ENCODE measurements around the gene SYNGR3. TPM values are rescaled to one million over a fixed set of nuclear protein-coding genes. Genes with fewer than 3 reads are reported as not detected.
"Not testable (repeated sequence)": the region's sequence is repeated elsewhere in the genome, so short reads cannot be mapped to it uniquely, and the experiment has no call there.

SYNGR3 gene
- total RNA-seq, 1 experiment from 2014 or later = 0.29 TPM

GRCh38 chr16:2008009-2008526 is 18.3 kb downstream of the SYNGR3 start:
- peak; percentile 80 for DNase-seq (ENCODE audit: low read depth)

GRCh38 chr16:2008631-2009163 is 18.9 kb downstream of the SYNGR3 start:
- DNase-seq (ENCODE audit: low read depth) = no peak

GRCh38 chr16:2009164-2009711 is 19.5 kb downstream of the SYNGR3 start:
- DNase-seq (ENCODE audit: low read depth) = no peak

- peak; percentile 90 for DNase-seq (ENCODE audit: low read depth)
Measured at GRCh38 chr16:2009791-2010510, 20.2 kb downstream of the SYNGR3 start, which contains the start of gene ZNF598. Gene ZNF598 (minus strand): TSS chr16:2009821.

- not testable (repeated sequence) for DNase-seq (ENCODE audit: low read depth)
Measured at GRCh38 chr16:2011726-2012125, 22.0 kb downstream of the SYNGR3 start.

DNA sequence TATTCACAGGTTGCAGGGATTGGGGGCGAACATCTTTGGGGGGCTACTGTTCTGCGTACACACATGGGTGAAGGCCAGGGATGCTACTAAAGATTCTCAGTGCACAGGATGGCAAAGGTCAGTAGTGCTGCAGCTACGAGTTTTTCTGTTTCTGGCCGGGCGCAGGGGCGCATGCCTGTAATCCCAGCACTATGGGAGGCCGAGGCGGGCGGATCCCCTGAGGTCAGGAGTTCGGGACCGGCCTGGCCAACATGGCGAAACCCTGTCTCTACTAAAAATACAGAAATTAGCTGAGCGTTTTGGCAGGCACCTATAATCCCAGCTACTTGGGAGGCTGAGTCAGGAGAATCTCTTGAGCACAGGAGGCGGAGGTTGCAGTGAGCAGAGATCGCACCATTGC is 23.8 kb downstream of the SYNGR3 start:
- no peak for DNase-seq (ENCODE audit: low read depth)

DNA sequence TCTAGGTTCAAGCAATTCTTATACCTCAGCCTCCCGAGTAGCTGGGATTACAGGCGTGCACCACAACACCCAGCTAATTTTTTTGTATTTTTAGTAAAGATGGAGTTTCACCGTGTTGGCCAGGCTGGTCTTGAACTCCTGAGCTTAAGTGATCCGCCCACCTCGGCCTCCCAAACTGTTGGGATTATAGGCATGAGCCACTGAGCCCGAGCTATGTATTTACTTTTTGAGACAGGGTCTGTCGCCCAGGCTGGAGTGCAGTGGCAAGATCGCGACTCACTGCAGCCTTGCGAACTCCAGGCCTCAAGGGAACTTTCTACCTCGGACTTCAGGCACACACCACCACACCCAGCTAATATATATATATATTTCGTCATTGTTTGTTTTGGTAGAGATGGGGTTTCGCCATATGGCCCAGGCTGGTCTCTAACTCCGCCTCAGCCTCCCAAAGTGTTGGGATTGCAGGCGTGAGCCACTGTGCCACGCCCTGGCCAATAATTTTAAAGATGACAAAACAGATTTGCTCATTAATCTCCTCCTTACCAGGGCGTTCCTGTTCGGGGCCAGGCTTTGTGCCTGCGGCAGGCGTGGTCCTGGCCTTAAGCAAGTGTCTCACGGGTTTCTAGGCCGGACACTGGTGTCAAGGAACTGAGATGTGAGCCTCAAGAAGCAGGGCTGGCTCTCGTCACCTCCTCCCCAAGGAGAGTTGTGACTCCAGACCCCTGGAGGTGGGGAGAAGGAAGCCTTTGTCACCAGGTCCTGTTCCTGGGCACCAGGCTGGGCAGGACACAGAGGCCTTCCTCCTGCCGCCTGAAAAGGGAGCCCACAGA is 25.6 kb downstream of the SYNGR3 start:
- peak; percentile 71 for DNase-seq (ENCODE audit: low read depth)

DNA sequence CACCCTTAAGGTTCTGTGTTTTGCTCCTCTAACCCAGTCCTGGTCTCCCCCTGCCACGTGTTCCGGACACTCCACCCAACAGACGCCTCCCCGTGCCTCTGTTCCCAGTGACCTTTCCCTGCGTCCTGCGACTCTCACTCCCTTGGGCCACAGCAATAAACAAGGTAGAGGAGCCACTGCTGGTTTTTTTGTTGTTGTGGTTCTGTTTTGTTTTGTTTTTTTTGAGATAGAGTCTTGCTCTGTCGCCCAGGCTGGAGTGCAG is 26.1 kb downstream of the SYNGR3 start:
- no peak for DNase-seq (ENCODE audit: low read depth)

GRCh38 chr16:2016407-2016922 is 26.7 kb downstream of the SYNGR3 start:
- DNase-seq (ENCODE audit: low read depth) = no peak

GRCh38 chr16:2019518-2019920 is 29.7 kb downstream of the SYNGR3 start, which contains the start of gene NPW:
Gene NPW (plus strand): TSS chr16:2019785.
- DNase-seq (ENCODE audit: low read depth) = no peak

- DNase-seq (ENCODE audit: low read depth) = no peak
Measured at GRCh38 chr16:2019921-2020831, 30.4 kb downstream of the SYNGR3 start.

- peak; percentile 41 for DNase-seq (ENCODE audit: low read depth)
Measured at GRCh38 chr16:2022723-2023091, 32.9 kb downstream of the SYNGR3 start.

DNA sequence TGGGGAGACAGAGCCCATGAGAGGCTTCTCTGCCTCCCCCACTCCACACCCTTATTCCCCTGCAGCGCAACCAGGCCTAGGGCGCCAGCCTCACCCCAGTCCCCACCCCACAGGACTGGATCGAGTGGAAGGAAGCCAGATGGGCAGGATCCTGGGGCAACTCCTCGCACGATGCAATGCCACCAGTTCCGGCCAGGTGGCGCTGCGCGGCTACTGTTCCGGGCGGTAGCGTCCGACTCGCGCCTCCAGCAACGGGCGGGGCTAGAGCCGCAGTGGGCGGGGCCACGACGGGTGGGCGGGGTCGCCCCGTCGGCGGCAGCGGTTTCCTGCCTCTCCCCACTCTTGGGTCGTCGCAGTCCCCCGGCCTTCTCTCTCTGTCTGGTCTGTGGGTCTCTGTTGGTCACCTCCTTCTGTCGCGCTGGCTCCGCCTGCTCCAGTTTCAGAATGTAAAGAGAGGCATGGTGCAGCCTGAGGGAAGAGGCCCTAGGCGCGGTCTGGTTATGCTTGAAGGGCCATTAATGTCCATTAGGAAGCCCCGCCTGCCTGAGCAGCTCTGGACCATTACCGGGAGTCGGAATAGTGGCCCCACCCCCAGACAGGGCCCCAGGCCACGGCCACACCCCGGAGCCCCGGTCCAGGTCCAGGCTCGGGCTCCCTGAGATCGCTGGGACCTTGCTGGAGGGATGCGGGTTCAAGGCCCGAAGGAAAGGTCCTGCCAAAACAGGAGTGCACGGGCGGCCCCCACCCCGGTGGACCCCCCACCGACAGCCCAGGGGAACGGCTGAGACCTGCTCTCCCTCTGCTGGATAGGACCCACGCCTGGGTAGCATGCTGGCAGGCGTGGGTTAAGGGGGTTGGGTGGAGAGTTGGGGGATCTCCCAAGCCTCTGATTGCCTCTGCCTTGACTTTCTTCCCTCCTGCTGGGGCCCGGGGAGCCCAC is 33.6 kb downstream of the SYNGR3 start:
- peak; percentile 91 for DNase-seq (ENCODE audit: low read depth)

DNA sequence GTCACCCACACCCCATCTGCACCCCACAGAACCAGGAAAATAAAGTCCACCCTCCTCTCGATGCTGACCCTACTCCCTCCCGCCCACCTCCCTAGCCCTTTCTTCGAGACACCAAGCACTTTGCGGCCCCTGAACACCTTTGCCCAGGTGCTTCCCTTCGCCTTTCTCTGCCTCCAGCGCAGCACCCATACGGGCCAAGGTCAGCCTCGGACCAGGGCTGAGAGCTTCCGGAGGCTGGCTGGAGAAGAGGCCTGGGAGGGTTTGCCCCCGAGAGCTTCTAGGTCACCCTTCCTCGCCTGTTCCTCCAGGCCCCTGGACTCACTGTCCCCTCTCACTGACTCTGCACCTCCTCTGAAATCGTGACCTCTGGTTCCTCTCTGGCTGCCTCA is 34.3 kb downstream of the SYNGR3 start:
- DNase-seq (ENCODE audit: low read depth) = no peak

DNA sequence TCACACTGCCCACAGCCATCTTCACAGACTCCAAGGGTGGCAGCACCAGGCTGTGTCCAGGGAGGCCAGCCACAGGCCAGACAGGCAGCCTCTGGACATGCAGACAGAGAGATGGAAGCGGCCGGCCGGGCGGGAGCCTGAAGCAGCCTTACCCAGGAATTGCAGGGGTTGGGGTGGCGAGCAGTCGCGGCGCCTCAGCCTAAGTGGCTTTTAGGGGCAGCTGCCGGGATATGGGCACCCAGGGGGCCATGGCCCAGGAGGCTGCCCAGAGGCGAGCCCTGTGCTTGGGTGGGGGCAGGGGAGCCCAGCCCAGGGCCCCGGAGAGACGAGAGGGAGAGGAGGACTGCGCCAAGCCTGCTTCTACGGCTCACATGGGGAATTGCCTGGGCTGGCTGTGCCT is 35.5 kb downstream of the SYNGR3 start:
- no peak for DNase-seq (ENCODE audit: low read depth)

- no peak for DNase-seq (ENCODE audit: low read depth)
Measured at GRCh38 chr16:2025878-2026460, 36.2 kb downstream of the SYNGR3 start.

DNA sequence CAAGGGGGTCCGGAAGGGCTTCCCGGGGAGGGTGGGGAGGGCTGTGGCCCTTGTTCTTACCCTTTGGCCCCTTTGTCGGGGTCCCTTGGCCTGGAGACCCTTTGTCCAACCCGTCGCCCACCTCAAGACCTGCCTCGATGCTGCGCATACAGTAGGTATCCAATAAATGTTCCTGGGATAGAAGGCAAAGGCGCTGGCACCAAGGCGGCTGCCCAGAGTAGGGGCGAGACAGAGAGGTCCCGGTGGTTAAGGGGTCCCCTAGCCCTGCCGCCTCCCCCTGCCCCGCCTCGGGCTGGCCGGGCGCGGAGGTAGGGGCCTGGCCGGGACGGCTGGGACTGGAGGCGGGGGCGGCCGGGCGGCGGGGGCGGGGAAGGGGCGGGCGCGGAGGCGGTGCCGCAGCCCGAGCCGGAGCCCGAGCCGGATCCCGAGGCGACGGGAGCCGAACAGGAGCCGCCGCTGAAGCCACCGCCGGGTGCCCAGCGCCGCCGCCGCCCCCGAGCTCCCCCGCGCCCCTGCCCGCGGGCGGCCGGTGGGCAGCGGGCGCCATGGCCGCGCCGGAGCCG is 36.8 kb downstream of the SYNGR3 start, which contains the start of gene NHERF2:
Gene NHERF2, plus strand, starts transcription at position 442 of the 563 bp plus-strand sequence. Its CDS starts 104 bp downstream, at position 546.
- DNase-seq (ENCODE audit: low read depth) = peak; percentile 41

DNA sequence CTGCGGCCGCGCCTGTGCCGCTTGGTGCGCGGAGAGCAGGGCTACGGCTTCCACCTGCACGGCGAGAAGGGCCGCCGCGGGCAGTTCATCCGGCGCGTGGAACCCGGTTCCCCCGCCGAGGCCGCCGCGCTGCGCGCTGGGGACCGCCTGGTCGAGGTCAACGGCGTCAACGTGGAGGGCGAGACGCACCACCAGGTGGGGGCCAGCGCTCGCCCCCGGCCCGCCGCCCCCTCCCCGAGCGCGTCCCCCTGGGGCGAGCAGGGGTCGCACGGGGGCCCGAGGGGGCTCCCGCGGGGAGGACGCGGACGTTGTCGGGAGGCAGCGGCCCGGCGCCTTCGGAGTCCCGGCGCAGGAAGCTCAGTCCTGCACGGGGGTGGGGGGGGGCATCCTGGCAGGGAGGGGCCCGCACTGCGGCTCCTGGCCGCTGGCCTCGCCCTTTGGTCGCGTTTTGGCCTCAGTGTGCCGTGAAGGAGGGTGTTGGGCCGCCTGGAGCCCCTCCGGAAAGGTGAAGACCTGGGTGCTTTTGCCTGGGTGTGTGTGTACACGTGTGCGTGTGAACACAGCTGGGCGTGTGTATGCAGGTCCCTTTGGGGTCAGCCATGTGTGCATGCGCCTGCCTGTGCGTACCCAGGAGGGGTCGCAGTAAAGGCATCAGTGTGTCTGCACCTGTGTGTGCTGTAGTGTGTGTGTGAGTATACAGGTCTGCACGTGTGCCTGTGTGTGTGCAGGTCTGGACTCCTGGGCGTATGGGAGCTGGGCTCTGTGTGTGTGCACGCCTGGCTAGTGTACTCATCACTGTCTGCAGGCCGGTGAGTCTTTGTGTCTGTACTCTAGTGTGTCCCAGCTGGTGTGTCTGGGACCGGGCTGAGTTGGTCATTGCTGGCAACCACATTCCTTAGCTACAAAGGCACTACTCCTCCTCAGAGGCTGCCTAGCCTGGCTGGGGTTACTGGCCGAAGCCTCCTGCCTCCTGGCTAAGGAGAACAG is 37.5 kb downstream of the SYNGR3 start:
- DNase-seq (ENCODE audit: low read depth) = peak; percentile 59
